CD1c-positive myeloid dendritic cell (primary cell): ENCODE data around the gene AFG3L2.

Experiments
- DNase-seq: peaks from one replicate; pipeline ENCODE4 v3.0.0-alpha.2; 2016; ENCODE audit errors: extremely low spot score

The AFG3L2 gene

GRCh38 chr18:12361770-12362378 lies 15.2 kb downstream of the AFG3L2 start:
- DNase-seq, result no peak

- no peak for DNase-seq
These were observed 17.5 kb downstream of the AFG3L2 start for GRCh38 chr18:12359515-12359927.

GRCh38 chr18:12352188-12352587 lies 24.8 kb downstream of the AFG3L2 start:
- DNase-seq, result no peak

- DNase-seq, result no peak
These were observed 29.1 kb downstream of the AFG3L2 start for GRCh38 chr18:12347895-12348294.

- DNase-seq, result no peak
These were observed 30.8 kb downstream of the AFG3L2 start for GRCh38 chr18:12346240-12346565.

- DNase-seq, result no peak
These were observed 31.4 kb downstream of the AFG3L2 start for GRCh38 chr18:12345491-12346239.

GRCh38 chr18:12342661-12343060 lies 34.4 kb downstream of the AFG3L2 start:
- DNase-seq, result no peak

GRCh38 chr18:12340945-12341660 lies 35.9 kb downstream of the AFG3L2 start:
- no peak for DNase-seq

GRCh38 chr18:12338382-12338781 lies 38.6 kb downstream of the AFG3L2 start:
- DNase-seq, result no peak

- no peak for DNase-seq
These were observed 40.1 kb downstream of the AFG3L2 start for GRCh38 chr18:12336887-12337286.

- no peak for DNase-seq
These were observed 40.8 kb downstream of the AFG3L2 start for GRCh38 chr18:12336171-12336613.

GRCh38 chr18:12335503-12335902 lies 41.5 kb downstream of the AFG3L2 start:
- DNase-seq, result no peak

GRCh38 chr18:12334863-12335262 lies 42.2 kb downstream of the AFG3L2 start:
- no peak for DNase-seq

- no peak for DNase-seq
These were observed 42.6 kb downstream of the AFG3L2 start for GRCh38 chr18:12334366-12334808.

- no peak for DNase-seq
These were observed 43.3 kb downstream of the AFG3L2 start for GRCh38 chr18:12333506-12334290.

GRCh38 chr18:12330766-12331165 lies 46.3 kb downstream of the AFG3L2 start:
- no peak for DNase-seq

GRCh38 chr18:12329125-12329698 lies 47.8 kb downstream of the AFG3L2 start:
- no peak for DNase-seq

- no peak for DNase-seq
These were observed 48.7 kb downstream of the AFG3L2 start for GRCh38 chr18:12328179-12328823.

GRCh38 chr18:12327510-12328178 lies 49.4 kb downstream of the AFG3L2 start:
- peak; percentile 81 for DNase-seq

GRCh38 chr18:12326711-12327460 lies 50.1 kb downstream of the AFG3L2 start:
- no peak for DNase-seq
